ENCODE measurements around the gene PDIA2. TPM values are rescaled to one million over a fixed set of nuclear protein-coding genes. Genes with fewer than 3 reads are reported as not detected.

PDIA2 gene
- total RNA-seq, 1 experiment from 2014 or later, result not detected

- H3K36me3 ChIP-seq (ENCODE audit: insufficient read depth, low read length, poor library complexity, severe bottlenecking), result peaks cover 10% of the 10 kb centered on the region
- H3K27me3 ChIP-seq (replicated peaks; ENCODE audit: insufficient read depth, low read depth, low read length, poor library complexity), result no peaks in the 10 kb centered on the region
- H3K4me3 ChIP-seq (ENCODE audit: low read depth, low read length, poor library complexity, severe bottlenecking), result no peak overlapping the region
- intact Hi-C loops (cut with micrococcal nuclease; ENCODE audit: unreplicated experiment), result no loop called here
- no peak for TF ChIP-seq CTCF (conservative IDR thresholded peaks at IDR 0.05; ENCODE audit: low read depth, low read length)
- no peak for TF ChIP-seq EZH2 (IDR thresholded peaks at IDR 0.05; ENCODE audit: borderline replicate concordance, low read depth, low read length, poor library complexity, severe bottlenecking)
- BruUV-seq (replicated peaks), result no TSS peak
- no peak overlapping the region for H3K27ac ChIP-seq (ENCODE audit: low read depth, low read length, poor library complexity, severe bottlenecking)
- POLR2A ChIA-PET (ENCODE audit: low non-redundant PET), result no interaction called here
- DNase-seq (ENCODE audit: low spot score), result no peak
- CTCF ChIA-PET, result no interaction called here
- H3K4me1 ChIP-seq (ENCODE audit: insufficient read depth, low read length, poor library complexity, severe bottlenecking), result no peaks in the 10 kb centered on the region
- no peaks in the 10 kb centered on the region for H3K9me3 ChIP-seq (ENCODE audit: low read depth, low read length, poor library complexity, severe bottlenecking)
These were observed 10.2 kb downstream of the PDIA2 start for GRCh38 chr16:293043-293775.

- ChIA-PET POLR2A (ENCODE audit: low non-redundant PET) (no interaction called here), CTCF (no interaction called here)
- no peak for DNase-seq (ENCODE audit: low spot score)
- Histone ChIP-seq H3K4me3 (ENCODE audit: low read depth, low read length, poor library complexity, severe bottlenecking) (no peak overlapping the region), H3K27me3 (replicated peaks; ENCODE audit: insufficient read depth, low read depth, low read length, poor library complexity) (no peaks in the 10 kb centered on the region), H3K4me1 (ENCODE audit: insufficient read depth, low read length, poor library complexity, severe bottlenecking) (no peaks in the 10 kb centered on the region), H3K27ac (ENCODE audit: low read depth, low read length, poor library complexity, severe bottlenecking) (no peak overlapping the region), H3K36me3 (ENCODE audit: insufficient read depth, low read length, poor library complexity, severe bottlenecking) (no peaks in the 10 kb centered on the region), H3K9me3 (ENCODE audit: low read depth, low read length, poor library complexity, severe bottlenecking) (no peaks in the 10 kb centered on the region)
- no peak for TF ChIP-seq CTCF (conservative IDR thresholded peaks at IDR 0.05; ENCODE audit: low read depth, low read length)
- no peak for TF ChIP-seq EZH2 (IDR thresholded peaks at IDR 0.05; ENCODE audit: borderline replicate concordance, low read depth, low read length, poor library complexity, severe bottlenecking)
- no TSS peak for BruUV-seq (replicated peaks)
- intact Hi-C loops (cut with micrococcal nuclease; ENCODE audit: unreplicated experiment), result no loop called here
These were observed 13.3 kb downstream of the PDIA2 start for GRCh38 chr16:296276-296675.

GRCh38 chr16:296806-297510 lies 14.0 kb downstream of the PDIA2 start:
- Histone ChIP-seq H3K4me1 (ENCODE audit: insufficient read depth, low read length, poor library complexity, severe bottlenecking) (no peaks in the 10 kb centered on the region), H3K4me3 (ENCODE audit: low read depth, low read length, poor library complexity, severe bottlenecking) (no peak overlapping the region), H3K27ac (ENCODE audit: low read depth, low read length, poor library complexity, severe bottlenecking) (no peak overlapping the region), H3K36me3 (ENCODE audit: insufficient read depth, low read length, poor library complexity, severe bottlenecking) (no peaks in the 10 kb centered on the region), H3K9me3 (ENCODE audit: low read depth, low read length, poor library complexity, severe bottlenecking) (no peaks in the 10 kb centered on the region), H3K27me3 (replicated peaks; ENCODE audit: insufficient read depth, low read depth, low read length, poor library complexity) (no peaks in the 10 kb centered on the region)
- POLR2A ChIA-PET (ENCODE audit: low non-redundant PET), result no interaction called here
- intact Hi-C loops (cut with micrococcal nuclease; ENCODE audit: unreplicated experiment), result no loop called here
- CTCF ChIA-PET, result no interaction called here
- BruUV-seq (replicated peaks), result no TSS peak
- TF ChIP-seq CTCF (conservative IDR thresholded peaks at IDR 0.05; ENCODE audit: low read depth, low read length) (no peak), EZH2 (IDR thresholded peaks at IDR 0.05; ENCODE audit: borderline replicate concordance, low read depth, low read length, poor library complexity, severe bottlenecking) (no peak)
- no peak for DNase-seq (ENCODE audit: low spot score)

All from A673 (cell line).